HEK293T (cell line): Measurements from ENCODE around the gene HNMT.
"Not testable (repeated sequence)": the region's sequence is repeated elsewhere in the genome, so short reads cannot be mapped to it uniquely, and the experiment has no call there.

ENCODE experiments used
- CTCF ChIA-PET: fragments of 350-600 bp; formaldehyde crosslinking; extraction: SDS; loops from one replicate; lab custom pipeline; 2021; ENCODE audit warnings: antibody characterized with exemption, inconsistent platforms; lab: Yijun Ruan, JAX
- POLR2A ChIA-PET: fragments of 350-600 bp; formaldehyde crosslinking; extraction: SDS; loops from one replicate; lab custom pipeline; 2020; ENCODE audit warnings: antibody characterized with exemption, inconsistent platforms; lab: Yijun Ruan, JAX
- DNase-seq: peaks from one replicate; pipeline ENCODE4 v3.0.0; 2012; ENCODE audit warnings: mixed read lengths; ENCODE audit errors: extremely low spot score
- ARNT ChIP-seq: fragments of 450-650 bp; IDR thresholded peaks from 2 replicates; pipeline ENCODE4 v1.6.1; 2017; ENCODE audit warnings: mild to moderate bottlenecking
- BHLHE40 ChIP-seq: fragments of 450-650 bp; IDR thresholded peaks from 2 replicates; pipeline ENCODE4 v1.6.1; 2016; ENCODE audit warnings: mild to moderate bottlenecking, moderate library complexity, borderline replicate concordance
- CTBP1 ChIP-seq: fragments of 450-650 bp; IDR thresholded peaks from 2 replicates; pipeline ENCODE4 v1.6.1; 2016; ENCODE audit warnings: borderline replicate concordance
- ELF4 ChIP-seq: fragments of 450-650 bp; IDR thresholded peaks from 2 replicates; pipeline ENCODE4 v1.6.1; 2017; ENCODE audit warnings: antibody characterized with exemption
- FOXA1 ChIP-seq: fragments of 450-650 bp; IDR thresholded peaks from 2 replicates; pipeline ENCODE4 v1.6.1; 2016; ENCODE audit warnings: mild to moderate bottlenecking
- FOXK2 ChIP-seq: fragments of 450-650 bp; IDR thresholded peaks from 2 replicates; pipeline ENCODE4 v1.6.1; 2016; ENCODE audit warnings: mild to moderate bottlenecking
- FOXM1 ChIP-seq: fragments of 450-650 bp; IDR thresholded peaks from 2 replicates; pipeline ENCODE4 v1.6.1; 2017; ENCODE audit warnings: mild to moderate bottlenecking, borderline replicate concordance
- HDGF ChIP-seq: fragments of 450-650 bp; IDR thresholded peaks from 2 replicates; pipeline ENCODE4 v1.6.1; 2017; ENCODE audit warnings: antibody characterized with exemption, borderline replicate concordance
- L3MBTL2 ChIP-seq: fragments of 450-650 bp; conservative IDR thresholded peaks from 2 replicates; pipeline ENCODE4 v1.6.1; 2016; ENCODE audit warnings: mild to moderate bottlenecking
- LEF1 ChIP-seq: fragments of 450-650 bp; IDR thresholded peaks from 2 replicates; pipeline ENCODE4 v1.6.1; 2017; ENCODE audit warnings: mild to moderate bottlenecking, borderline replicate concordance
- NFRKB ChIP-seq: fragments of 450-650 bp; IDR thresholded peaks from 2 replicates; pipeline ENCODE4 v1.6.1; 2016; ENCODE audit warnings: mild to moderate bottlenecking, moderate library complexity
- PKNOX1 ChIP-seq: fragments of 450-650 bp; IDR thresholded peaks from 2 replicates; pipeline ENCODE4 v1.6.1; 2016
- SP1 ChIP-seq: fragments of 450-650 bp; IDR thresholded peaks from 2 replicates; pipeline ENCODE4 v1.6.1; 2017
- SUZ12 ChIP-seq: fragments of 450-650 bp; IDR thresholded peaks from 2 replicates; pipeline ENCODE4 v1.6.1; 2016; ENCODE audit warnings: mild to moderate bottlenecking
- TARDBP ChIP-seq: fragments of 450-650 bp; IDR thresholded peaks from 2 replicates; pipeline ENCODE4 v1.6.1; 2016
- ZNF384 ChIP-seq: fragments of 450-650 bp; IDR thresholded peaks from 2 replicates; pipeline ENCODE4 v1.6.1; 2016

HNMT gene

GRCh38 chr2:137983581-137983980 is 19.3 kb downstream of the HNMT start:
- no peak for DNase-seq
- ChIA-PET POLR2A (no interaction called here), CTCF (no interaction called here)

GRCh38 chr2:137986268-137986667 is 22.0 kb downstream of the HNMT start:
- ChIA-PET POLR2A (no interaction called here), CTCF (no interaction called here)
- no peak for DNase-seq
- TF ChIP-seq ARNT = no peak
- no peak for TF ChIP-seq SUZ12
- TF ChIP-seq FOXK2 = no peak
- no peak for TF ChIP-seq ZNF384
- no peak for TF ChIP-seq FOXM1

More at GRCh38 chr2:137983581-137983980, 19.3 kb downstream of the HNMT start:
- TF ChIP-seq ARNT = no peak
- no peak for TF ChIP-seq SP1
- TF ChIP-seq L3MBTL2 = no peak
- no peak for TF ChIP-seq FOXM1
- TF ChIP-seq FOXA1 = no peak
- no peak for TF ChIP-seq FOXK2
- TF ChIP-seq HDGF = no peak
- no peak for TF ChIP-seq LEF1
- no peak for TF ChIP-seq NFRKB
- TF ChIP-seq SUZ12 = no peak
- TF ChIP-seq ELF4 = no peak
- TF ChIP-seq CTBP1 = no peak
- TF ChIP-seq BHLHE40 = no peak
- no peak for TF ChIP-seq ZNF384
- TF ChIP-seq TARDBP = no peak
- no peak for TF ChIP-seq PKNOX1

- POLR2A ChIA-PET = no interaction called here
- DNase-seq = no peak
- no peak for TF ChIP-seq SP1
- no peak for TF ChIP-seq HDGF
- no peak for TF ChIP-seq TARDBP
- CTCF ChIA-PET = no interaction called here
These were observed 22.7 kb downstream of the HNMT start for GRCh38 chr2:137987011-137987410.

DNA sequence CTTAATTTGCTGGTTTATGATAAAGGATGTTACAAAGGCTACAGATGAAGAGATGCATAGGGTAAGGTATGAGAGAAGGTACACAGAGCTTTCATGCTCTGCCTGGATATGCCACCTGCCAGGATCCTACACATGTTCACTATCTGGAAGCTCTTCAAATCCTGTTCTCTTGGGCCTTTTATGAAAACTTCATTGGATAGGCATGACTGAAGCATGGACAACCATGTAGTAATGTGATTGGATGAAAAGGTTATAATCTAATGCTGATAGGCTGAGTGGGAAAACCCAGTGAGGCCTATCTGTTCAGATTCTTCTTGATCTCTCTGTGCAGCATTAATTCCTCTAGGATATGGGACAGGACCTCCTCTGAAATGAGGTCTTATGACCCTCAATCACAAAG is 26.8 kb downstream of the HNMT start:
- no peak for DNase-seq
- POLR2A ChIA-PET = no interaction called here
- CTCF ChIA-PET = no interaction called here
- no peak for TF ChIP-seq PKNOX1

DNA sequence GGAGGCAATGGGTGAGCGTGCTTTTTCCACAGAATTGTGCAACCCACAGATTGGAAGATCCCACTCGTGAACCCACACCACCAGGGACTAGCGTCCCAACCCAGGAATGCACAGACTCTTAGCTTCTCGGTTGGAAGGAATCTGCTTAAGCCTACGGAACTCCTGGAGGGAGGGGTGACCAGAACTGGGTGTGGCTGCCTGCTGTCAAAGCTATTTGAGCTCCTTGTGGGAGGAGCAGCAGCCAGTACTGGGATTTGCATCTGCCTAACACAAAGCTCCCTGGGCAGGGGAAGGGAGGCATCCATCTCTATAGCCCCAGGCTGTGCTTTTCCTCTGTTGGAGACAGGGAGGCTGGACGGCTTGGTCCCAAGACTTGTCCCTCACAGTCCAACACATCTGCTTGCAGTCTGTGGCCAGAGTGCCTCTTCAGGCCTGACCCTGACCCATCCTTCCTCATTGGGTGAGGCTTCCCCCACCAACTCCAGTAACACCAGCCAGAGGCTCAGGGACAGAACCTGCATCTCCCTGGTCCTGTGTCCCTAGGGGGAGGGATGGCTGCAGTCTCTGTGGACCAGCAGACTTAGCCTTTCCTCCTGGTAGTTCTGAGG is 27.9 kb downstream of the HNMT start:
- TF ChIP-seq SUZ12 = no peak
- no peak for TF ChIP-seq TARDBP
- no peak for TF ChIP-seq FOXM1
- TF ChIP-seq SP1 = no peak
- TF ChIP-seq FOXK2 = no peak
- no peak for TF ChIP-seq HDGF
- TF ChIP-seq ZNF384 = no peak
- no peak for TF ChIP-seq BHLHE40
- no peak for TF ChIP-seq ELF4
- POLR2A ChIA-PET = no interaction called here
- no peak for DNase-seq
- CTCF ChIA-PET = no interaction called here

DNA sequence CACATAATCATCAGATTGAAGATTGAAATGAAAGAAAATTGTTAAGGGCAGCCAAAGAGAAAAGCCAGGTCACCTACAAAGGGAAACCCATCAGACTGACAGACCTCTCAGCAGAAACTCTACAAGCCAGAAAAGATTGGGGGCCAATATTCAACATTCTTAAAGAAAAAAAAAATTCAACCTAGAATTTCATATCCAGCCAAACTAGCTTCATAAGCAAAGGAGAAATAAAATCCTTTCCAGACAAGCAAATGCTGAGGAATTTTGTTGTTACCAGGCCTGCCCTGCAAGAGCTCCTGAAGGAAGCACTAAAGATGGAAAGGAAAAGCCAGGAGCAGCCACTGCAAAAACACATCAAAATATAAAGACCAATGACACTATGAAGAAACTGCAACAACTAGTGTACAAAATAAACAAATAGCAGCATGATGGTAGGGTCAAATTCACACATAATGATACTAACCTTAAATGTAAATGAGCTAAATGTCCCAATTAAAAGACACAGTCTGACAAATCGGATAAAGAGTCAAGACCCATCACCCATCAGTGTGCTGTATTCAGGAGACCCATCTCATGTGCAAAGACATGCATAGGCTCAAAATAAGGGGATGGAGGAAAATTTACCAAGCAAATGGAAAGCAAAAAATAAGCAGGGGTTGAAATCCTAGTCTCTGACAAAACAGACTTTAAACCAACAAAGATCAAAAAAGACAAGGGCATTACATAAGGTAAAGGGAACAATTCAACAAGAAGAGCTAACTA is 29.6 kb downstream of the HNMT start:
- CTCF ChIA-PET, DNase-seq, POLR2A ChIA-PET: not testable (repeated sequence)

GRCh38 chr2:137995368-137995767 is 31.1 kb downstream of the HNMT start:
- POLR2A ChIA-PET, CTCF ChIA-PET, DNase-seq: not testable (repeated sequence)

- DNase-seq, POLR2A ChIA-PET, CTCF ChIA-PET: not testable (repeated sequence)
These were observed 31.9 kb downstream of the HNMT start for GRCh38 chr2:137996158-137996557.

DNA sequence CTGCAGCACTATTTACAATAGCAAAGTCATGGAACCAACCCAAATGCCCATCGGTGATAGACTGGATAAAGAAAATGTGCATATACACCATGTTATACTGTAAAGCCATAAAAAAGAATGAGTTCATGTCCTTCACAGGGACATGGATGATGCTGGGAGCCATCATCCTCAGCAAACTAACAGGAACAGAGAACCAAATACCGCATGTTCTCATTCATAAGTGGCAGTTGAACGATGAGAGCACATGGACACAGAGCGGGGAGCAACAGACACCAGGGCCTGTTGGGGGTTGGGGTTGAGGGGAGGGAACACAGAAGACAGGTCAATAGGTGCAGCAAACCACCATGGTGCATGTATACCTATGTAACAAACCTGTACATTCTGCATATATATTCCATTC is 33.5 kb downstream of the HNMT start:
- ChIA-PET CTCF (no interaction called here), POLR2A (no interaction called here)
- no peak for DNase-seq
- TF ChIP-seq NFRKB = no peak
- TF ChIP-seq ZNF384 = no peak
- no peak for TF ChIP-seq ARNT
- TF ChIP-seq SP1 = no peak
